Spleen (tissue), 7 donors: ENCODE measurements around the gene AFMID.

ENCODE experiments used
- CTCF ChIP-seq, 11 experiments: fragments of 200-600 bp in 7 of 11; fragments of 450-650 bp in 4 of 11; sonication (generic) in 4 of 11; IDR thresholded peaks in 8 of 11; conservative IDR thresholded peaks in 3 of 11; 1 replicate in 7 of 11; 2 replicates in 4 of 11; pipeline versions ENCODE4 v1.4.0 to v1.8.0; 2016 to 2021; ENCODE audit warnings: antibody characterized with exemption in 11 of 11, inconsistent platforms in 4 of 11, mild to moderate bottlenecking in 1 of 11
- POLR2A ChIP-seq, 3 donors: fragments of 450-650 bp; IDR thresholded peaks; one replicate each; pipeline ENCODE4 v1.5.1; 2017; ENCODE audit warnings: antibody characterized with exemption in 3 of 3, mild to moderate bottlenecking in 1 of 3
- donor health status: DM: no; HTN: no; CAD: no; lungs with moderate emphysema.
- donor health status: DM: no; HTN: no; CAD: no.
- donor health status: DM: no; HTN: no; CAD: no.

- TF ChIP-seq CTCF (IDR thresholded peaks at IDR 0.05 in 8 of 11, conservative IDR thresholded peaks at IDR 0.05 in 3 of 11): no peak
- TF ChIP-seq POLR2A (IDR thresholded peaks at IDR 0.05): no peak
These were observed 39.7 kb upstream of the AFMID start for GRCh38 chr17:78147315-78147998.
